Body of pancreas (tissue), 4 donors: ENCODE measurements around the gene CEP128.

Source experiments
- POLR2A ChIP-seq, 3 donors: fragments of 450-650 bp; IDR thresholded peaks; one replicate each; pipeline ENCODE4 v1.6.1; 2016; ENCODE audit warnings: antibody characterized with exemption in 3 of 3, mild to moderate bottlenecking in 2 of 3
- TF ChIP-seq, protein P1 (sequence below), 7 experiments: fragments of 450-650 bp in 4 of 7; fragments of 200-600 bp in 3 of 7; sonication (generic) in 3 of 7; IDR thresholded peaks; one replicate each; pipeline ENCODE4 v1.5.1; 2016 to 2019; ENCODE audit warnings: antibody characterized with exemption in 7 of 7

DNA sequence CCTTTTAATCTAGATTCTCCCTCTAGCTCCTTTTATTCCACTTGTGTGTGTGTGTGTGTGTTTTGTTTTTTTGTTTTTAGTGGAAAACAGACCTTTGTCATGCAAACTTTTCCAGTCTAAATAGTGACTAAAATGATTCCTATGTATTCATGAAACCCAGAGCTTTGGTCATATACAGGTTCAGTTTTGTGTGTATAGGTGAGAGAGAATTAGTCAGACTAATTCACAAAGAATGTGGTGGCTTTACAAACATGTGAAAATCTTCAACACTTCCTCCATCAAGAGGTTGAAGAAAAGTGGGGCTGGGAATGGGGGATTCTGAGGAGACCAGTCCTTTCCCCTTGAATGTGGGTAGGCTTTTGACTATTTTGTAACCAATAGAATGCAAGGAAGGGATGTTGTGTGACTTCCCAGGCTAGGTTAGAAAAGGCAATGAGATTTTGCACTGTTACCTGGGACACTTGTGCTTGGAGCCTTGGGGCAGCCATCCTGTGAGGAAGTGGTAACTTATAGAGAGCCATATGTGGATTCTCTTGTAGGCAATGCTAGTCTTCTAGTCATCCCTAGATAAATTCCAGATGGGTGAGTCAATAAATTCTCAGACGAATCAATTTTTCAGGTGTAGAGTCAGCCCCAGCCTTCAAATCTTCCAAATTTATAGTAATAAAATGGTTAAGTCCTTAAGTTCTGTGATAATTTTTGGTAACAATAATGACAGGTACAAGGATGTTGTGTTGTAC lies 236.1 kb downstream of the CEP128 start:
- TF ChIP-seq, protein P1, sequence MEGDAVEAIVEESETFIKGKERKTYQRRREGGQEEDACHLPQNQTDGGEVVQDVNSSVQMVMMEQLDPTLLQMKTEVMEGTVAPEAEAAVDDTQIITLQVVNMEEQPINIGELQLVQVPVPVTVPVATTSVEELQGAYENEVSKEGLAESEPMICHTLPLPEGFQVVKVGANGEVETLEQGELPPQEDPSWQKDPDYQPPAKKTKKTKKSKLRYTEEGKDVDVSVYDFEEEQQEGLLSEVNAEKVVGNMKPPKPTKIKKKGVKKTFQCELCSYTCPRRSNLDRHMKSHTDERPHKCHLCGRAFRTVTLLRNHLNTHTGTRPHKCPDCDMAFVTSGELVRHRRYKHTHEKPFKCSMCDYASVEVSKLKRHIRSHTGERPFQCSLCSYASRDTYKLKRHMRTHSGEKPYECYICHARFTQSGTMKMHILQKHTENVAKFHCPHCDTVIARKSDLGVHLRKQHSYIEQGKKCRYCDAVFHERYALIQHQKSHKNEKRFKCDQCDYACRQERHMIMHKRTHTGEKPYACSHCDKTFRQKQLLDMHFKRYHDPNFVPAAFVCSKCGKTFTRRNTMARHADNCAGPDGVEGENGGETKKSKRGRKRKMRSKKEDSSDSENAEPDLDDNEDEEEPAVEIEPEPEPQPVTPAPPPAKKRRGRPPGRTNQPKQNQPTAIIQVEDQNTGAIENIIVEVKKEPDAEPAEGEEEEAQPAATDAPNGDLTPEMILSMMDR (IDR thresholded peaks at IDR 0.05): no peak
- no peak for TF ChIP-seq POLR2A (IDR thresholded peaks at IDR 0.05)
